ENCODE data around the gene ACSF2. TPM values are rescaled to one million over a fixed set of nuclear protein-coding genes. Genes with fewer than 3 reads are reported as not detected.

The ACSF2 gene
- total RNA-seq, 1 donor from 2014 or later, result 32.5 TPM

Other genes with a start within 250 kb of the ACSF2 start
- 65.6 and 141 TPM in 2 replicates for gene COL1A1, start 224.6 kb upstream of the ACSF2 start, total RNA-seq
- gene TMEM92, start 151.8 kb upstream of the ACSF2 start, total RNA-seq, result 0.87 and 2.3 TPM in 2 replicates
- 42.3 and 61.5 TPM in 2 replicates for gene XYLT2, start 80.1 kb upstream of the ACSF2 start, total RNA-seq
- gene MRPL27, start 53.0 kb upstream of the ACSF2 start, total RNA-seq, result 41.8 and 69.3 TPM in 2 replicates
- gene EME1, start 53.0 kb upstream of the ACSF2 start, total RNA-seq, result 0.55 and 5.9 TPM in 2 replicates
- gene LRRC59, start 28.7 kb upstream of the ACSF2 start, total RNA-seq, result 141 and 219 TPM in 2 replicates
- gene CHAD, start 42.7 kb downstream of the ACSF2 start, total RNA-seq, result not detected in 2 replicates
- 9.2 and 14.6 TPM in 2 replicates for gene RSAD1, start 52.6 kb downstream of the ACSF2 start, total RNA-seq
- 0.30 TPM in 1 of 2 replicates, not detected in the other for gene MYCBPAP, start 82.2 kb downstream of the ACSF2 start, total RNA-seq
- gene EPN3, start 106.5 kb downstream of the ACSF2 start, total RNA-seq, result 0.17 and 0.99 TPM in 2 replicates
- 59.3 and 62.7 TPM in 2 replicates for gene SPATA20, start 121.0 kb downstream of the ACSF2 start, total RNA-seq
- gene CACNA1G, start 134.5 kb downstream of the ACSF2 start, total RNA-seq, result 0.10 TPM in 1 of 2 replicates, not detected in the other
- gene ABCC3, start 208.7 kb downstream of the ACSF2 start, total RNA-seq, result 28.3 and 250 TPM in 2 replicates

All from renal cortical epithelial cell (primary cell).